Endothelial cell of umbilical vein (primary cell): Measurements from ENCODE around the gene MROH9. TPM values are rescaled to one million over a fixed set of nuclear protein-coding genes. Genes with fewer than 3 reads are reported as not detected.

Experiments
- Bru-seq: library from RNA; stranded (reverse); fragments of 400-500 nt; gene quantifications from one replicate; lab custom pipeline; 2021; lab: Mats Ljungman, UMichigan
- BruChase-seq, 2 experiments: library from RNA; stranded (reverse); fragments of 400-500 nt; gene quantifications; one replicate each; lab custom pipeline; 2021; lab: Mats Ljungman, UMichigan
- BruUV-seq: library from RNA; stranded (reverse); fragments of 400-500 nt; replicated peaks from 2 replicates; lab custom pipeline; 2021; lab: Mats Ljungman, UMichigan
- CTCF ChIA-PET: fragments of 300-600, 350-600 bp; sonication (Branson Sonifier 250); formaldehyde crosslinking; loops from one replicate; lab custom pipeline; 2021; ENCODE audit warnings: antibody characterized with exemption, inconsistent platforms; lab: Charles Lee
- POLR2A ChIA-PET: fragments of 300-600, 350-600 bp; sonication (Branson Sonifier 250); formaldehyde crosslinking; loops from one replicate; lab custom pipeline; 2021; ENCODE audit warnings: antibody characterized with exemption, inconsistent platforms; lab: Charles Lee
- DNase-seq: peaks from one replicate; pipeline ENCODE4 v3.0.0-alpha.2; 2011; ENCODE audit warnings: low read depth, low spot score
- FAIRE-seq: peaks from 2 replicates; lab custom pipeline; 2011; peaks lifted over from hg19 to GRCh38; lab: Jason Lieb, UNC
- H2AFZ ChIP-seq: 2 replicates; pipeline ENCODE4 v1.6.0; 2012; ENCODE audit warnings: low read depth, low read length, control low read depth, inconsistent platforms
- H3K27ac ChIP-seq: 2 replicates; pipeline ENCODE4 v1.5.1; 2011; ENCODE audit warnings: low read depth, mild to moderate bottlenecking, control low read depth, low read length, moderate library complexity; ENCODE audit not compliant: insufficient read depth
- H3K27me3 ChIP-seq, 2 experiments: 2 replicates each; pipeline versions ENCODE4 v1.6.0 to v1.6.1; 2011; ENCODE audit warnings: low read length in 2 of 2, mixed read lengths in 1 of 2; ENCODE audit not compliant: control insufficient read depth in 2 of 2, insufficient read depth in 2 of 2
- H3K36me3 ChIP-seq, 2 experiments: 2 replicates in 1 of 2; 3 replicates in 1 of 2; pipeline ENCODE4 v1.5.1; 2011; ENCODE audit warnings: low read length in 2 of 2, mild to moderate bottlenecking in 1 of 2, moderate library complexity in 1 of 2; ENCODE audit not compliant: control insufficient read depth in 2 of 2, insufficient read depth in 2 of 2; ENCODE audit errors: extremely low read depth in 1 of 2
- H3K4me1 ChIP-seq: 3 replicates; pipeline ENCODE4 v1.5.1; 2011; ENCODE audit warnings: mild to moderate bottlenecking, low read length; ENCODE audit not compliant: control insufficient read depth, insufficient read depth; ENCODE audit errors: extremely low read depth
- H3K4me2 ChIP-seq: 2 replicates; pipeline ENCODE4 v1.6.1; 2011; ENCODE audit warnings: low read length, control low read depth, mixed read lengths; ENCODE audit not compliant: insufficient read depth
- H3K4me3 ChIP-seq, 3 experiments: fragments of 200-600 bp in 1 of 3; sonication (generic), shearing (Covaris generic) in 1 of 3; replicated peaks in 1 of 3; 2 replicates each; pipeline ENCODE4 v1.5.1; 2011 to 2016; ENCODE audit warnings: control low read depth in 3 of 3, low read length in 3 of 3, mild to moderate bottlenecking in 2 of 3, inconsistent platforms in 1 of 3, low read depth in 1 of 3, moderate library complexity in 1 of 3; ENCODE audit not compliant: insufficient read depth in 1 of 3
- H3K79me2 ChIP-seq: 2 replicates; pipeline ENCODE4 v1.6.0; 2012; ENCODE audit warnings: low read length, inconsistent platforms; ENCODE audit not compliant: control insufficient read depth, insufficient read depth
- H3K9ac ChIP-seq: replicated peaks from 2 replicates; pipeline ENCODE3; 2011; ENCODE audit warnings: low read length, control low read depth; ENCODE audit not compliant: insufficient read depth; ENCODE audit errors: extremely low read depth
- H3K9me1 ChIP-seq: replicated peaks from 3 replicates; pipeline ENCODE4 v1.6.0; 2011; ENCODE audit warnings: mild to moderate bottlenecking, low read length; ENCODE audit not compliant: control insufficient read depth, insufficient read depth; ENCODE audit errors: extremely low read depth
- H3K9me3 ChIP-seq: replicated peaks from 2 replicates; pipeline ENCODE4 v1.5.1; 2012; ENCODE audit warnings: low read length, inconsistent platforms; ENCODE audit not compliant: control insufficient read depth, insufficient read depth
- H4K20me1 ChIP-seq: replicated peaks from 2 replicates; pipeline ENCODE3; 2011; ENCODE audit warnings: mild to moderate bottlenecking, low read length; ENCODE audit not compliant: control insufficient read depth, insufficient read depth; ENCODE audit errors: extremely low read depth
- EZH2 ChIP-seq: IDR thresholded peaks from 2 replicates; pipeline ENCODE4 v1.6.1; 2012; ENCODE audit warnings: borderline replicate concordance, low read depth, mild to moderate bottlenecking, moderate library complexity, low read length, inconsistent platforms; ENCODE audit not compliant: severe bottlenecking
- FOS ChIP-seq: IDR thresholded peaks from 2 replicates; pipeline ENCODE4 v1.6.1; 2011; ENCODE audit warnings: mild to moderate bottlenecking, low read length, moderate library complexity, borderline replicate concordance; ENCODE audit not compliant: insufficient read depth
- GATA2 ChIP-seq: IDR thresholded peaks from 2 replicates; pipeline ENCODE4 v1.7.0; 2011; ENCODE audit warnings: low read depth, mild to moderate bottlenecking, moderate library complexity, mixed read lengths, low read length; ENCODE audit not compliant: insufficient read length, insufficient read depth
- JUN ChIP-seq: IDR thresholded peaks from 2 replicates; pipeline ENCODE4 v1.6.1; 2011; ENCODE audit warnings: borderline replicate concordance, low read depth; ENCODE audit not compliant: insufficient read length, insufficient read depth
- MYC ChIP-seq: IDR thresholded peaks from one replicate; pipeline ENCODE4 v1.6.1; 2011; ENCODE audit warnings: mild to moderate bottlenecking, low read depth, low read length
- POLR2A ChIP-seq: IDR thresholded peaks from 2 replicates; pipeline ENCODE4 v1.6.1; 2012; ENCODE audit warnings: low read depth, mild to moderate bottlenecking, control low read depth, low read length
- POLR2AphosphoS5 ChIP-seq: IDR thresholded peaks from 2 replicates; pipeline ENCODE4 v1.6.1; 2012; ENCODE audit warnings: low read depth, mild to moderate bottlenecking, control low read depth, low read length, moderate library complexity; ENCODE audit not compliant: insufficient read depth
- dilution Hi-C: fragments of 300-500 bp; cut with MboI; formaldehyde crosslinking; loops from one replicate; pipeline ENCODE4 v1.15.0; 2019; ENCODE audit warnings: low sequenced_read_pairs; ENCODE audit not compliant: extremely low pct_ligation_motif_present
- intact Hi-C: fragments of 100-400 bp; cut with micrococcal nuclease; formaldehyde crosslinking; loops from one replicate; pipeline ENCODE4 v1.10.0; 2022
- long read RNA-seq: library from polyadenylated mRNA; stranded (forward); transcript quantifications from one replicate; pipeline ENCODE4 v2.0.0, GENCODE V29; 2021
- polyA minus RNA-seq, 3 experiments: library from RNA; depleted of rRNA, polyadenylated mRNA; stranded (reverse); fragments of >200 nt; gene quantifications; 1 replicate in 1 of 3; 2 replicates in 2 of 3; pipeline ENCODE4 v1.2.3, GENCODE V29; 2011
- polyA plus RNA-seq, 4 experiments: library from polyadenylated mRNA; depleted of rRNA in 3 of 4; stranded (reverse) in 3 of 4; unstranded in 1 of 4; fragments of >200 nt; gene quantifications; 2 replicates each; pipeline versions ENCODE4 v1.2.1 to v1.2.3, GENCODE V29; 2011 to 2012; ENCODE audit warnings: missing spikeins in 1 of 4
- total RNA-seq: library from RNA; stranded (reverse); gene quantifications from 2 replicates; pipeline ENCODE4 v1.2.3, GENCODE V29; 2021
- TF ChIP-seq, protein P1 (sequence below): IDR thresholded peaks from 2 replicates; pipeline ENCODE4 v1.6.1; 2011; ENCODE audit not compliant: insufficient read depth, insufficient read length
- TF ChIP-seq, protein P2 (sequence below), 2 donors: IDR thresholded peaks; 1 replicate in 1 of 2; 2 replicates in 1 of 2; pipeline ENCODE4 v1.5.1; 2011; ENCODE audit warnings: low read length in 2 of 2, mild to moderate bottlenecking in 2 of 2, moderate library complexity in 2 of 2, control low read depth in 1 of 2, inconsistent platforms in 1 of 2, low read depth in 1 of 2; ENCODE audit not compliant: insufficient read depth in 1 of 2; ENCODE audit errors: extremely low read depth in 1 of 2

MROH9 gene, protein sequence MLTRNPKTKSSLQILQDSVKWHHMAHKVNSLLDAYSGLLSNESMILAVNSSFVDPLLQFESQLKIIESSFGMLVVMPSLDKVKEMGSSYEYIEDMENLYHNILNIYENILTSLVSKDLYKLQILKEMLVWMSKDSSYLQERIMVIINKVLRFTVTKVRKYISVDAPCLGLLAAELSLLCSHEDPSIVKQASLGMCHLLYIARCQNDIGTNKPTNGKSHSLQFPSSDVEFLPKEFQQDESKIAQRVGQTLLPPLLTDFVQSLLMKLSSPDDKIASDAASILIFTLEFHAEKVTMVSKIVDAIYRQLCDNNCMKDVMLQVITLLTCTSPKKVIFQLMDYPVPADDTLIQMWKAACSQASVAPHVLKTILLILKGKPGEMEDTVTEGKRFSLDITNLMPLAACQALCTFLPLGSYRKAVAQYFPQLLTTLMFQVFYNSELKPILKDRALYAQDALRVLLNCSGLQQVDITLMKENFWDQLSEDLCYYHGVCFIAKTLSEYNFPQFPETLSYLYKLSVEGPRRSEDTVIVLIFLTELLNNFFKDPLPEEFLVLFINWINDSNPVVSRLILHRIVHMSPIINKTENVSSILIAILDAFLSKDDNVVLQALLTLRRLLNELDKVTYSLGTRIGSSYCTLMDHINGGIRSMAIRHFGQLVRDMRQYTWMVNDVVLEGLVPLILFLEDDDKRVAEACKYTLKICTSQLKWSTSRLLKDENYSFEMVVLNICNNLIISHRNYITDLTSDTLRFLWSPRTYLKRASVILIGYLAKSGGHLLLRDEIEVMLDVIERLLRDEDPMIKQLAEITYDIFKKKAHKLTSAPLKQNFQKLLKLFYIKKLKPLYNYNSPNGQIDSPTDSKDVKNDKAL
- total RNA-seq, result not detected in 2 replicates
- not detected in 2 replicates for polyA plus RNA-seq
- not detected in 2 replicates for polyA plus RNA-seq (2011; cell fraction: cytosol; rRNA removed)
- not detected in 2 replicates for polyA plus RNA-seq (2011; cell fraction: nucleus; rRNA removed)
- polyA plus RNA-seq (2012), result not detected in 2 replicates
- not detected in 2 replicates for polyA minus RNA-seq
- not detected for polyA minus RNA-seq (2011; cell fraction: cytosol; rRNA and poly(A)+ RNA removed)
- not detected in 2 replicates for polyA minus RNA-seq (2011; cell fraction: nucleus; rRNA and poly(A)+ RNA removed)
- Bru-seq, nascent RNA, result not detected
- BruChase-seq, experiment 1, labeled RNA remaining after a 6-hour chase, result not detected
- BruChase-seq, experiment 2, labeled RNA remaining after a 2-hour chase, result not detected
- long read RNA-seq, result 0 reads

DNA sequence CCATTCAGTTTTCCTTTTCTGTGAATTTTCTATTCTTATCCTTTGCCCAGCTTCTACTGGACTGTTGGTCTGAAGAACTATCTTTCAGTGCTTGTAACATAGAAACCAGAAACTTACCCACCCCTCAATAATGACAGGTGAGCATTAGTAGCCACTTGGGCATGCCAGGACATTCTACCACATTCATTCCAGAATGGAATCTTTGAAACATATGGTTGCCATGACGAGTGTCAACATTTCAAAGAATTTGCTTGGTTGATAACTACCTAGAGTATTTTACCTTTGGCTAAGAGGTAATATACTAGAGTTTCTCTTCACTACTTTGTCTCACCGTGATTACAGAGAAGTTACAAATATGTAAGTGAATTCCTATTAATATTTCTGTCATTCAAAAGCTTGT lies at the start of gene MROH9:
TSS of gene MROH9 (plus strand) at position 304 of the 400 bp plus-strand sequence. CDS start 10,023 bp downstream, outside the sequence.
- CTCF ChIA-PET, result interaction anchor here (0.8 kb wide), 1 partner anchor 32 kb away, joined by 3 read pairs; no protein-coding TSS in a partner anchor
- Histone ChIP-seq H4K20me1 (no peaks in the 10 kb centered on the region), H3K9me3 (no peaks in the 10 kb centered on the region), H3K9me1 (no peaks in the 10 kb centered on the region), H3K36me3 (no peaks in the 10 kb centered on the region), H3K27me3 (no peaks in the 10 kb centered on the region), H3K27ac (no peak within 1 kb of the TSS), H3K79me2 (no peaks in the 10 kb centered on the region), H2AFZ (no peak within 1 kb of the TSS), H3K9ac (no peak within 1 kb of the TSS), H3K4me3 (no peak within 1 kb of the TSS), H3K4me2 (no peak within 1 kb of the TSS), H3K4me1 (no peaks in the 10 kb centered on the region)
- dilution Hi-C loops, result no loop called here
- intact Hi-C loops, result no loop called here
- DNase-seq (no peak), FAIRE-seq (no peak)
- BruUV-seq, result no TSS peak
- TF ChIP-seq GATA2 (no peak), POLR2AphosphoS5 (no peak), FOS (no peak), MYC (no peak), POLR2A (no peak), JUN (no peak), EZH2 (no peak)
- TF ChIP-seq, protein P1, sequence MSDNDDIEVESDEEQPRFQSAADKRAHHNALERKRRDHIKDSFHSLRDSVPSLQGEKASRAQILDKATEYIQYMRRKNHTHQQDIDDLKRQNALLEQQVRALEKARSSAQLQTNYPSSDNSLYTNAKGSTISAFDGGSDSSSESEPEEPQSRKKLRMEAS, result no peak
- TF ChIP-seq, protein P2, sequence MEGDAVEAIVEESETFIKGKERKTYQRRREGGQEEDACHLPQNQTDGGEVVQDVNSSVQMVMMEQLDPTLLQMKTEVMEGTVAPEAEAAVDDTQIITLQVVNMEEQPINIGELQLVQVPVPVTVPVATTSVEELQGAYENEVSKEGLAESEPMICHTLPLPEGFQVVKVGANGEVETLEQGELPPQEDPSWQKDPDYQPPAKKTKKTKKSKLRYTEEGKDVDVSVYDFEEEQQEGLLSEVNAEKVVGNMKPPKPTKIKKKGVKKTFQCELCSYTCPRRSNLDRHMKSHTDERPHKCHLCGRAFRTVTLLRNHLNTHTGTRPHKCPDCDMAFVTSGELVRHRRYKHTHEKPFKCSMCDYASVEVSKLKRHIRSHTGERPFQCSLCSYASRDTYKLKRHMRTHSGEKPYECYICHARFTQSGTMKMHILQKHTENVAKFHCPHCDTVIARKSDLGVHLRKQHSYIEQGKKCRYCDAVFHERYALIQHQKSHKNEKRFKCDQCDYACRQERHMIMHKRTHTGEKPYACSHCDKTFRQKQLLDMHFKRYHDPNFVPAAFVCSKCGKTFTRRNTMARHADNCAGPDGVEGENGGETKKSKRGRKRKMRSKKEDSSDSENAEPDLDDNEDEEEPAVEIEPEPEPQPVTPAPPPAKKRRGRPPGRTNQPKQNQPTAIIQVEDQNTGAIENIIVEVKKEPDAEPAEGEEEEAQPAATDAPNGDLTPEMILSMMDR (IDR thresholded peaks at IDR 0.05; ENCODE audit: extremely low read depth in 1 of 2, insufficient read depth in 1 of 2, low read depth in 1 of 2, low read length in 2 of 2), result no peak
- POLR2A ChIA-PET, result no interaction called here
